HG03039 (cell line): Measurements from ENCODE around the gene ME2.
"Not testable (repeated sequence)": the region's sequence is repeated elsewhere in the genome, so short reads cannot be mapped to it uniquely, and the experiment has no call there.

Experiments
- ATAC-seq: cut with Tn5 transposase; IDR thresholded peaks from one replicate; pipeline ENCODE4 v1.9.1; 2021; ENCODE audit warnings: mild to moderate bottlenecking, moderate library complexity; ENCODE audit not compliant: unreplicated experiment

The ME2 gene

GRCh38 chr18:50859793-50860555 lies 18.9 kb upstream of the ME2 start:
- no peak for ATAC-seq

- ATAC-seq = no peak
Observed at GRCh38 chr18:50861617-50862016, 17.3 kb upstream of the ME2 start.

- no peak for ATAC-seq
Observed at GRCh38 chr18:50862401-50862800, 16.5 kb upstream of the ME2 start.

GRCh38 chr18:50863840-50864375 lies 15.0 kb upstream of the ME2 start:
- no peak for ATAC-seq

GRCh38 chr18:50866765-50867164 lies 12.2 kb upstream of the ME2 start:
- ATAC-seq = no peak

- ATAC-seq = no peak
Observed at GRCh38 chr18:50869150-50869549, 9.8 kb upstream of the ME2 start.

- ATAC-seq = no peak
Observed at GRCh38 chr18:50870138-50870845, 8.6 kb upstream of the ME2 start.

- ATAC-seq = no peak
Observed at GRCh38 chr18:50871846-50872245, 7.1 kb upstream of the ME2 start.

- no peak for ATAC-seq
Observed at GRCh38 chr18:50875966-50876536, 2.9 kb upstream of the ME2 start.

GRCh38 chr18:50877545-50878265 lies 1.2 kb upstream of the ME2 start:
- no peak for ATAC-seq

GRCh38 chr18:50879302-50880118 lies 592 bp downstream of the ME2 start:
- peak; percentile 28 for ATAC-seq

- ATAC-seq = no peak
Observed at GRCh38 chr18:50880119-50880465, 1.2 kb downstream of the ME2 start.

- ATAC-seq = not testable (repeated sequence)
Observed at GRCh38 chr18:50880944-50881343, 2.0 kb downstream of the ME2 start.

GRCh38 chr18:50886929-50887328 lies 8.0 kb downstream of the ME2 start:
- no peak for ATAC-seq

- no peak for ATAC-seq
Observed at GRCh38 chr18:50895350-50896045, 16.6 kb downstream of the ME2 start.

GRCh38 chr18:50896093-50896492 lies 17.2 kb downstream of the ME2 start:
- no peak for ATAC-seq

GRCh38 chr18:50898919-50899318 lies 20.0 kb downstream of the ME2 start:
- ATAC-seq = no peak

- ATAC-seq = no peak
Observed at GRCh38 chr18:50902797-50903196, 23.9 kb downstream of the ME2 start.

- ATAC-seq = no peak
Observed at GRCh38 chr18:50906843-50907242, 27.9 kb downstream of the ME2 start.

- ATAC-seq = no peak
Observed at GRCh38 chr18:50909261-50909660, 30.3 kb downstream of the ME2 start.
